ENCODE data around the gene BBS9. TPM values are rescaled to one million over a fixed set of nuclear protein-coding genes. Genes with fewer than 3 reads are reported as not detected.
"Not testable (repeated sequence)": the region's sequence is repeated elsewhere in the genome, so short reads cannot be mapped to it uniquely, and the experiment has no call there.

BBS9 gene
- total RNA-seq, 1 donor from 2014 or later: 8.8 TPM

GRCh38 chr7:33286501-33286900 lies 157.1 kb downstream of the BBS9 start:
- no peak for ATAC-seq

- ATAC-seq: peak; percentile 63
Measured at GRCh38 chr7:33287738-33288137, 158.4 kb downstream of the BBS9 start.

GRCh38 chr7:33298848-33299247 lies 169.5 kb downstream of the BBS9 start:
- ATAC-seq: no peak

GRCh38 chr7:33299425-33299824 lies 170.1 kb downstream of the BBS9 start:
- ATAC-seq: no peak

DNA sequence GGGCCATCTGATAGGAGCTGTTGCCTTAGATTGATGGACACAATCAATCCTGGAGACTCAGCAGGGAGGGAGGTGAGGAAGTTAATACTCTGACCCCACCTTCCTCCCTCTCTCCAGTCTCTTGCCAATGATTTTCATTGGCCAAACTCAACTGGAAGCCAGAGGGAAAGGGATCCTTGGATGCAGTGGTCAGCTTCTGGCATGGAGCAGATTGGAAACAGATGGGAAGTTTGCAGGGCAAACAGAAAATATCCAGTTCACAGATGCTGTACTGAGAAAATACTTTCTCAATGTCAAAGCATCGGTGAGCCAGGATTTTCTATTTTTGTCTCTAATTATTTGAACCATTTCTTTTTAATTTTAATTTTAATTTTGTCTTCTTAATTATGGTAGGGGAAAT lies 170.8 kb downstream of the BBS9 start:
- no peak for ATAC-seq

GRCh38 chr7:33300742-33301141 lies 171.4 kb downstream of the BBS9 start:
- no peak for ATAC-seq

DNA sequence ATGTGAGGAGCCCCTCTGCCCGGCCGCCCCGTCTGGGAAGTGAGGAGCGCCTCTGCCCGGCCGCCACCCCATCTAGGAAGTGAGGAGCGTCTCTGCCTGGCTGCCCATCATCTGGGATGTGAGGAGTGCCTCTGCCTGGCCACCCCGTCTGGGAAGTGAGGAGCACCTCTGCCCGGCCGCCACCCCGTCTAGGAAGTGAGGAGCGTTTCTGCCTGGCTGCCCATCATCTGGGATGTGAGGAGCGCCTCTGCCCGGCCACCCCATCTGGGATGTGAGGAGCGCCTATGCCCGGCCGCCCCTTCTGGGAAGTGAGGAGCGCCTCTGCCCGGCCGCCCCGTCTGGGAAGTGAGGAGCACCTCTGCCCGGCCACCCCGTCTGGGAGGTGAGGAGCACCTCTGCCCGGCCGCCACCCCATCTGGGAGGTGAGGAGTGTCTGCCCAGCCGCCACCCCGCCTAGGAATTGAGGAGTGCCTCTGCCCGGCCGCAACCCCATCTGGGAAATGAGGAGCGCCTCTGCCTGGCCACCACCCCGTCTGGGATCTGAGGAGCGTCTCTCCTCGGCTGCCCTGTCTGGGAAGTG lies 174.7 kb downstream of the BBS9 start:
- not testable (repeated sequence) for ATAC-seq

GRCh38 chr7:33307205-33307604 lies 177.8 kb downstream of the BBS9 start:
- ATAC-seq: no peak

DNA sequence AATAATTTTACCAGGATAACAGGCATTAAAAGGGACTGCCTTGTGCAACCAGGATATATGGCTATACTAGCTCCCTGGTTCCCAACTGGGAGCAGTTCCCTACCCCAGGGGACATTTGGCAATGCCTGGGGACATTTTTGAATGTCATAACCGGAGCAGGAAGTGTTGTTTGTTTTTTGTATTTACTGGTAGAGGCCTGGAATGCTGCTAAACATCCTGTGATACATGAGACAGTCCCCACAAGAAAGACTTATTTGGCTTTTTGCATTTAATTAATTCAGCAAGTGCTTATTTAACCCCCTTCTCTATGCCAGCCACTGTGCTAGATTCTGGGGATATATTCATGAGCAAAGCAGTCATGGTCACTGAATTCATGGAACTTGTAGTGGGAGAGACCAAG lies 181.2 kb downstream of the BBS9 start:
- ATAC-seq: no peak

- ATAC-seq: no peak
Measured at GRCh38 chr7:33325754-33326484, 196.6 kb downstream of the BBS9 start.

DNA sequence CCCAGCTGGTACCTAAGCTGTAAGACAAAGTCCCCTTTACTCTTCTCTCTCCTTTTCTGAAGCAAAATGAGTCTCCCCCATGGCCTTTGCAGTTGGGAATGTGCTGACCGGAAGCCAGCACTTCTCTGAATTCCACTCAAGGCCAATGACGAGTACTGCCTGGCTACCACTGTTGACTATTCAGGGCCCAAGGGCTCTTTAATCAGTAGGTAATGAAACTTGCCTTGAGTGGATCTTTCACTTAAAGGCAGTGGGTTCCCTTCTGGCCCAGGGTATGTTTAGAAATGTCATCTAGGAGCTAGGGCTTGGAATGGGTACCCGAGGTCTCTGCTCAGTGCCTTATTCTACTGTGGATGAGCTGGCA lies 197.1 kb downstream of the BBS9 start:
- no peak for ATAC-seq

DNA sequence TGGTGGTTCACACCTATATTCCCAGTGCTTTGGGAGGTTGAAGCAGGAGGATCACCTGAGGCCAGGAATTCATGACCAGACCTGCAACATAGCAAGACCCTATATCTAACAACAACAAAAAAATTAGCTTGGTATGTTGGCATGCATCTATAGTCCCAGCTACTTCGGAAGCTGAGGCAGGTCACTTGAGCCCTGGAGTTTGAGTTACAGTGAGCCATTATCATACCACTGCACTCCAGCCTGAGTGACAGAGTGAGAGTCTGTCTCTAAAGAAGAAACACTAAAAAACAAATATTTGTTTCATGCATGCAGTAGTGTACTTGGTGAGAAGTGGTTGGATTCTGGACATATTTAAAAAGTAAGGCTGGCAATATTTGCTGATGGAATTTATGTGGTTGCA lies 198.1 kb downstream of the BBS9 start:
- ATAC-seq: no peak

- ATAC-seq: no peak
Measured at GRCh38 chr7:33334349-33334748, 205.0 kb downstream of the BBS9 start.

- ATAC-seq: no peak
Measured at GRCh38 chr7:33336820-33337219, 207.5 kb downstream of the BBS9 start.

- no peak for ATAC-seq
Measured at GRCh38 chr7:33339074-33339790, 209.9 kb downstream of the BBS9 start.

GRCh38 chr7:33346055-33346454 lies 216.7 kb downstream of the BBS9 start:
- no peak for ATAC-seq

DNA sequence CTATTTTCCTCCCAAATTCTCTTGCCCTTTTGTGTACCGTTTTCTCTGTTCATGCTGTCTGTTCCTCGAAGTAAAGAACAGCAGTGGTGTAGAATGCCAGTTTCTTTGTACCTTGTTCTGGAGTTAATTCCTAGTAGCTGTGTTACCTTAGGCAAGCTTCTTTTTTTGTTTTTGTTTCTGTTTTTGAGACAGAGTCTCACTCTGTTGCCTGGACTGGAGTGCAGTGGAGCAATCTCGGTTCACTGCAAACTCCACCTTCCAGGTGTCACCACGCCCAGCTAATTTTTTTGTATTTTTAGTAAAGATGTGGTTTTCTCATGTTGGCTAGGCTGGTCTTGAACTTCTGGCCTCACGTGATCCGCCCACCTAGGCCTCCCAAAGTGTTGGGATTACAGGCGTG lies 221.2 kb downstream of the BBS9 start:
- ATAC-seq: no peak

GRCh38 chr7:33351709-33352108 lies 222.3 kb downstream of the BBS9 start:
- ATAC-seq: no peak

DNA sequence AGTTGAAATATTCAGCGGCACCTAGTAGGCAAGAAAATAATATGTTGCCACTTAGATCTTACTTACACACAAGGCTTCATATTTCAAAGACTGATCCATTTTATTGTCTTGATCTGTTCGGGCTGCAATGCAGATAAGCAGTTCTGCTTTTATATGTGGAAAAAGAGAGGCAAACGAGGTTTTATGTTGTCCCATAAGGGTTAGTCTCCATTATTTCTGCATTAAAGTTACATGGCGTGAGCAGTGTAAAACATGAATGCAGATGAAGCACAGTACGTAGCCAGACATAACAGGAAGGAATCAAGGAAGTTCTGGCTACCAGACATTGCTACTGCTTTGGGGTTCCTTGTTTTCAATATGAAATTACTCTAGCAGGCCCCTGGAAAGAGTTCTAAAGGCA lies 224.8 kb downstream of the BBS9 start:
- ATAC-seq: no peak

DNA sequence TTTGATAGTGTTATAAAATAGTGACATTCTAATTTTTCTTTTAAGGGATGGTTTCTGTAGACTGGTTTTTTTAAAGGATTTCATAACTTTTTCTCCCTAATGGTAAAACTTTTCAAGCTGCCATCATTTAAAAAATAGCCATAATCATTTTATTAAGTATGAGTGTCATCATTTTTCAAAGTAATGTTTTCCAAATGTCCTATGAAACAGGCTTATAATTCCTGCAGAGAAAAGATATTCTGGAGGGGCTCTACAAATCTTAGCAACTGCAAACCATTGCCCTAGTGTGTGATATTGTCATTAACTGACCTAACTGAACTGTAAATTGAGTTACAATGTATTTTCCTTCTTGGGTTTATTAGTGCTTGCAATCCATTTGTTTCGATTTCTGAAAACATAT lies 226.0 kb downstream of the BBS9 start:
- ATAC-seq: no peak

DNA sequence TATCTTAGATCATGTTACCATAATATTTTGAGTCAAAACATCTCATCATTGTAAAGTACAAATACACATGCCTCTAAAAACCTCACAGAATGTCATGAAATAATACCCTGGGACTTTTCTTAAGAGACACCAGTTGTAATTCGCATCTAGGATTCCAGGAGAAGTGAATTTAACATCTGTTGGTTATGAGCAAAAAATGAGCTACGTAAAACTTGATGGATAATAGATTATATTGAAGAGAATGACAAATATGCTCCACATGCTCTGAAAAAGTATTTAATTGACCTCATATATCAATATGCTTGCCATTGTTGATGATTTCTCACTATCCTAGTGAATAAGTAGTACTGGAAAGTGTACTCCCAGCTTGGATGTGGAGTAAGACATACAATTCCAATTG lies 227.0 kb downstream of the BBS9 start:
- ATAC-seq: no peak

DNA sequence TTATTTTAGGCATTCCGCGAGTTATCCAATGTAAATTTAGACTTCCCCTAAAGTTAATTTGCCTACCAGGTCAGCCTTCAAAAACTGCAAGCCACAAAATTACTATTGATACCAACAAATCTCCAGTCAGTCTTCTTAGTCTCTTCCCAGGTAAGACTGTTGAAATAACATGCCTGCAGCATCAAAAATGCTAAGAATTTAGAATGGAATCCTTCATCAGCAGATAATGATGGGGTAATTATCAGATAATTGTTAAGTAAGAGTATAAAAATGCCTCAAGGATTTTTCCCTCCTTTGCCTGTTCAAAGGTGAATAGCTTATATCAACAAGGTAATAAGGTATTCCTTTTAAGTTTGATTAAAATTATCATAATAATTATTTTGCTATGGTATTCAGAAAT lies 228.5 kb downstream of the BBS9 start:
- ATAC-seq: no peak

- no peak for ATAC-seq
Measured at GRCh38 chr7:33369888-33370287, 240.5 kb downstream of the BBS9 start.

GRCh38 chr7:33373195-33373594 lies 243.8 kb downstream of the BBS9 start:
- no peak for ATAC-seq

Measured in esophagus mucosa (tissue), 1 donor.